ENCODE measurements around the gene OGDH.
A peak's percentile ranks its signal among the peaks of the same experiment; 100 is the strongest.

The OGDH gene

GRCh38 chr7:44574287-44574872 is 32.0 kb upstream of the OGDH start:
- H3K9me3 ChIP-seq (ENCODE audit: low read length) = no peaks in the 10 kb centered on the region
- peaks cover 14% of the 10 kb centered on the region for H3K79me2 ChIP-seq (ENCODE audit: insufficient read depth, low read length)
- H4K20me1 ChIP-seq (ENCODE audit: insufficient read depth, low read length) = no peaks in the 10 kb centered on the region
- H3K4me3 ChIP-seq (ENCODE audit: low read depth, low read length, poor library complexity, severe bottlenecking) = peak overlapping the region; percentile 87
- no peak for TF ChIP-seq EZH2 (IDR thresholded peaks at IDR 0.05; ENCODE audit: borderline replicate concordance, low read length)
- TF ChIP-seq, protein P1, sequence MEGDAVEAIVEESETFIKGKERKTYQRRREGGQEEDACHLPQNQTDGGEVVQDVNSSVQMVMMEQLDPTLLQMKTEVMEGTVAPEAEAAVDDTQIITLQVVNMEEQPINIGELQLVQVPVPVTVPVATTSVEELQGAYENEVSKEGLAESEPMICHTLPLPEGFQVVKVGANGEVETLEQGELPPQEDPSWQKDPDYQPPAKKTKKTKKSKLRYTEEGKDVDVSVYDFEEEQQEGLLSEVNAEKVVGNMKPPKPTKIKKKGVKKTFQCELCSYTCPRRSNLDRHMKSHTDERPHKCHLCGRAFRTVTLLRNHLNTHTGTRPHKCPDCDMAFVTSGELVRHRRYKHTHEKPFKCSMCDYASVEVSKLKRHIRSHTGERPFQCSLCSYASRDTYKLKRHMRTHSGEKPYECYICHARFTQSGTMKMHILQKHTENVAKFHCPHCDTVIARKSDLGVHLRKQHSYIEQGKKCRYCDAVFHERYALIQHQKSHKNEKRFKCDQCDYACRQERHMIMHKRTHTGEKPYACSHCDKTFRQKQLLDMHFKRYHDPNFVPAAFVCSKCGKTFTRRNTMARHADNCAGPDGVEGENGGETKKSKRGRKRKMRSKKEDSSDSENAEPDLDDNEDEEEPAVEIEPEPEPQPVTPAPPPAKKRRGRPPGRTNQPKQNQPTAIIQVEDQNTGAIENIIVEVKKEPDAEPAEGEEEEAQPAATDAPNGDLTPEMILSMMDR (IDR thresholded peaks at IDR 0.05; ENCODE audit: low read length) = no peak
- peaks cover 65% of the 10 kb centered on the region for H3K36me3 ChIP-seq (ENCODE audit: insufficient read depth, low read length)
- H3F3A ChIP-seq (ENCODE audit: insufficient read depth, low read length) = no peaks in the 10 kb centered on the region
- peak overlapping the region; percentile 85 for H3K4me2 ChIP-seq (ENCODE audit: low read length)
- peaks cover 23% of the 10 kb centered on the region for H3K4me1 ChIP-seq (ENCODE audit: insufficient read depth, low read length, severe bottlenecking)
- H3K9me2 ChIP-seq (ENCODE audit: low read depth, low read length) = no peaks in the 10 kb centered on the region
- no peaks in the 10 kb centered on the region for H3K27me3 ChIP-seq (ENCODE audit: insufficient read depth, low read length)
- H3K9ac ChIP-seq (ENCODE audit: low read length) = peak overlapping the region; percentile 95
- H3K27ac ChIP-seq (ENCODE audit: low read depth, low read length, poor library complexity, severe bottlenecking) = peak overlapping the region; percentile 26
- H2AFZ ChIP-seq (ENCODE audit: low read length) = no peak overlapping the region

- no peak for TF ChIP-seq EZH2 (IDR thresholded peaks at IDR 0.05; ENCODE audit: borderline replicate concordance, low read length)
- TF ChIP-seq, protein P1 (IDR thresholded peaks at IDR 0.05; ENCODE audit: low read length) = no peak
- Histone ChIP-seq H3K79me2 (ENCODE audit: insufficient read depth, low read length) (peaks cover 14% of the 10 kb centered on the region), H3K4me2 (ENCODE audit: low read length) (peak overlapping the region; percentile 85), H3K27ac (ENCODE audit: low read depth, low read length, poor library complexity, severe bottlenecking) (no peak overlapping the region), H2AFZ (ENCODE audit: low read length) (no peak overlapping the region), H3K36me3 (ENCODE audit: insufficient read depth, low read length) (peaks cover 65% of the 10 kb centered on the region), H4K20me1 (ENCODE audit: insufficient read depth, low read length) (no peaks in the 10 kb centered on the region), H3K4me3 (ENCODE audit: low read depth, low read length, poor library complexity, severe bottlenecking) (peak overlapping the region; percentile 87), H3F3A (ENCODE audit: insufficient read depth, low read length) (no peaks in the 10 kb centered on the region), H3K4me1 (ENCODE audit: insufficient read depth, low read length, severe bottlenecking) (peaks cover 27% of the 10 kb centered on the region), H3K27me3 (ENCODE audit: insufficient read depth, low read length) (no peaks in the 10 kb centered on the region), H3K9me2 (ENCODE audit: low read depth, low read length) (no peaks in the 10 kb centered on the region), H3K9me3 (ENCODE audit: low read length) (no peaks in the 10 kb centered on the region), H3K9ac (ENCODE audit: low read length) (peak overlapping the region; percentile 95; the same call in 1 of the 2 replicates)
Measured at GRCh38 chr7:44575054-44575453, 31.4 kb upstream of the OGDH start.

GRCh38 chr7:44576228-44576627 is 30.2 kb upstream of the OGDH start:
- peaks cover 19% of the 10 kb centered on the region for H3K79me2 ChIP-seq (ENCODE audit: insufficient read depth, low read length)

More at GRCh38 chr7:44576228-44576627, 30.2 kb upstream of the OGDH start:
- TF ChIP-seq EZH2 (IDR thresholded peaks at IDR 0.05; ENCODE audit: borderline replicate concordance, low read length) = no peak
- Histone ChIP-seq H3K4me2 (ENCODE audit: low read length) (no peak overlapping the region), H3K9me2 (ENCODE audit: low read depth, low read length) (no peaks in the 10 kb centered on the region), H3K4me1 (ENCODE audit: insufficient read depth, low read length, severe bottlenecking) (peaks cover 38% of the 10 kb centered on the region), H4K20me1 (ENCODE audit: insufficient read depth, low read length) (no peaks in the 10 kb centered on the region), H3K27me3 (ENCODE audit: insufficient read depth, low read length) (no peaks in the 10 kb centered on the region), H3K36me3 (ENCODE audit: insufficient read depth, low read length) (peaks cover 65% of the 10 kb centered on the region), H2AFZ (ENCODE audit: low read length) (no peak overlapping the region), H3F3A (ENCODE audit: insufficient read depth, low read length) (no peaks in the 10 kb centered on the region), H3K9ac (ENCODE audit: low read length) (no peak overlapping the region), H3K9me3 (ENCODE audit: low read length) (no peaks in the 10 kb centered on the region), H3K4me3 (ENCODE audit: low read depth, low read length, poor library complexity, severe bottlenecking) (no peak overlapping the region), H3K27ac (ENCODE audit: low read depth, low read length, poor library complexity, severe bottlenecking) (no peak overlapping the region)

All from OCI-LY1 (cell line).